22Rv1 (cell line): Measurements from ENCODE around the gene MRPS10.

ENCODE experiments used
- ZFX ChIP-seq: fragments of 450-650 bp; IDR thresholded peaks from 2 replicates; pipeline ENCODE4 v1.6.1; 2017; ENCODE audit warnings: antibody characterized with exemption, borderline replicate concordance
- TF ChIP-seq, protein P1 (sequence below): fragments of 450-650 bp; IDR thresholded peaks from 2 replicates; pipeline ENCODE4 v1.5.1; 2017; ENCODE audit warnings: mild to moderate bottlenecking

DNA sequence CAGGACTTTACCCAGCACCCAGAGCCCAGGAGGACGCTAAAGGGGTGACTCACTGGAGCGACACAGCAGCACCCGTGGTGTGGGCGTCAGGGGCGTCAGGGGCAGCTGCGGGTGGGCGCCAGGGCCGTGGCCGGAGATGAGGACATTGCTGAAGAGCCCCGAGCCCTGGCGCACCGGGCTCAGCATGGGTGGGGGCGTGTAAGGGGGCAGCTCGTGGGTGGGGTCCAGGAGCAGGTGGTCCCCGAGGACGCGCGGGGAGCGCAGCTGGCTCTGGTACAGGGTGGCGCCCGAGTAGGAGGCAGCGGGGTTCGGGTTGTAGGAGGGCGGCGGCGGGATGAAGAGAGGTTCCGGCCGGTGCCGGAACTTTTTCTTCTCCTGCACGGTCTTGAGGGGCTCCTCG lies 41.6 kb upstream of the MRPS10 start:
- TF ChIP-seq, protein P1, sequence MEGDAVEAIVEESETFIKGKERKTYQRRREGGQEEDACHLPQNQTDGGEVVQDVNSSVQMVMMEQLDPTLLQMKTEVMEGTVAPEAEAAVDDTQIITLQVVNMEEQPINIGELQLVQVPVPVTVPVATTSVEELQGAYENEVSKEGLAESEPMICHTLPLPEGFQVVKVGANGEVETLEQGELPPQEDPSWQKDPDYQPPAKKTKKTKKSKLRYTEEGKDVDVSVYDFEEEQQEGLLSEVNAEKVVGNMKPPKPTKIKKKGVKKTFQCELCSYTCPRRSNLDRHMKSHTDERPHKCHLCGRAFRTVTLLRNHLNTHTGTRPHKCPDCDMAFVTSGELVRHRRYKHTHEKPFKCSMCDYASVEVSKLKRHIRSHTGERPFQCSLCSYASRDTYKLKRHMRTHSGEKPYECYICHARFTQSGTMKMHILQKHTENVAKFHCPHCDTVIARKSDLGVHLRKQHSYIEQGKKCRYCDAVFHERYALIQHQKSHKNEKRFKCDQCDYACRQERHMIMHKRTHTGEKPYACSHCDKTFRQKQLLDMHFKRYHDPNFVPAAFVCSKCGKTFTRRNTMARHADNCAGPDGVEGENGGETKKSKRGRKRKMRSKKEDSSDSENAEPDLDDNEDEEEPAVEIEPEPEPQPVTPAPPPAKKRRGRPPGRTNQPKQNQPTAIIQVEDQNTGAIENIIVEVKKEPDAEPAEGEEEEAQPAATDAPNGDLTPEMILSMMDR = no peak
- TF ChIP-seq ZFX = no peak
